IMR-90 (cell line): ENCODE measurements around the gene INSR. TPM values are rescaled to one million over a fixed set of nuclear protein-coding genes. Genes with fewer than 3 reads are reported as not detected.

Experiments
- ATAC-seq: fragments of 200-7000 bp; cut with Tn5 transposase; 2 replicates; pipeline ENCODE4 v1.9.1; 2020; ENCODE audit warnings: low read depth, mild to moderate bottlenecking, moderate library complexity
- BruUV-seq: library from RNA; stranded (reverse); fragments of 400-500 nt; replicated peaks from 2 replicates; lab custom pipeline; 2021; lab: Mats Ljungman, UMichigan
- CTCF ChIA-PET: fragments of 300-600 bp; formaldehyde crosslinking; extraction: SDS; loops from one replicate; lab custom pipeline; 2021; ENCODE audit warnings: antibody characterized with exemption; lab: Yijun Ruan, JAX
- POLR2A ChIA-PET: fragments of 300-600 bp; sonication (Branson Sonifier 250); formaldehyde crosslinking; loops from one replicate; lab custom pipeline; 2022; ENCODE audit warnings: antibody characterized with exemption; ENCODE audit not compliant: unreplicated experiment; lab: Charles Lee
- DNase-seq: peaks from one replicate; pipeline ENCODE4 v3.0.0; 2013
- H2AFZ ChIP-seq: replicated peaks from 2 replicates; pipeline ENCODE3; 2013; ENCODE audit warnings: low read length, mild to moderate bottlenecking; ENCODE audit not compliant: poor library complexity
- H2AK5ac ChIP-seq: 2 replicates; pipeline ENCODE4 v1.6.1; 2013; ENCODE audit warnings: low read depth, low read length, inconsistent platforms
- H2AK9ac ChIP-seq: replicated peaks from 2 replicates; pipeline ENCODE3; 2013; ENCODE audit warnings: mild to moderate bottlenecking, low read depth, low read length, moderate library complexity; ENCODE audit not compliant: poor library complexity
- H2BK120ac ChIP-seq: 2 replicates; pipeline ENCODE4 v1.6.1; 2013; ENCODE audit warnings: low read depth, low read length, inconsistent platforms
- H2BK15ac ChIP-seq: 3 replicates; pipeline ENCODE4 v1.6.1; 2013; ENCODE audit warnings: low read depth, low read length, inconsistent platforms
- H2BK20ac ChIP-seq: 2 replicates; pipeline ENCODE4 v1.6.1; 2013; ENCODE audit warnings: low read depth, mild to moderate bottlenecking, inconsistent platforms, low read length, moderate library complexity
- H2BK5ac ChIP-seq: 2 replicates; pipeline ENCODE4 v1.6.1; 2013; ENCODE audit warnings: mild to moderate bottlenecking, low read depth, low read length, inconsistent platforms; ENCODE audit not compliant: poor library complexity, severe bottlenecking
- H3K14ac ChIP-seq: replicated peaks from 2 replicates; pipeline ENCODE4 v1.6.1; 2013; ENCODE audit warnings: low read depth, low read length, inconsistent platforms
- H3K18ac ChIP-seq: 2 replicates; pipeline ENCODE4 v1.6.1; 2013; ENCODE audit warnings: low read depth, low read length, control low read depth
- H3K23ac ChIP-seq: 2 replicates; pipeline ENCODE4 v1.6.1; 2013; ENCODE audit warnings: low read depth, low read length, inconsistent platforms
- H3K27ac ChIP-seq: 2 replicates; pipeline ENCODE4 v1.5.1; 2013; ENCODE audit warnings: mild to moderate bottlenecking, control low read depth, low read length; ENCODE audit not compliant: insufficient read depth
- H3K27me3 ChIP-seq: 2 replicates; pipeline ENCODE4 v1.6.1; 2013; ENCODE audit warnings: low read length; ENCODE audit not compliant: control insufficient read depth, insufficient read depth
- H3K36me3 ChIP-seq: 2 replicates; pipeline ENCODE4 v1.6.1; 2013; ENCODE audit warnings: low read length, mixed read lengths; ENCODE audit not compliant: control insufficient read depth, insufficient read depth
- H3K4ac ChIP-seq: 2 replicates; pipeline ENCODE4 v1.6.1; 2013; ENCODE audit warnings: low read depth, low read length, inconsistent platforms
- H3K4me1 ChIP-seq: 2 replicates; pipeline ENCODE4 v1.6.1; 2013; ENCODE audit warnings: low read length, mixed read lengths; ENCODE audit not compliant: control insufficient read depth, insufficient read depth
- H3K4me2 ChIP-seq: 2 replicates; pipeline ENCODE4 v1.6.1; 2013; ENCODE audit warnings: low read depth, mild to moderate bottlenecking, control low read depth, low read length, moderate library complexity
- H3K4me3 ChIP-seq: 2 replicates; pipeline ENCODE4 v1.5.1; 2013; ENCODE audit warnings: low read depth, mild to moderate bottlenecking, control low read depth, low read length, moderate library complexity; ENCODE audit not compliant: insufficient read depth
- H3K56ac ChIP-seq: 2 replicates; pipeline ENCODE4 v1.6.1; 2013; ENCODE audit warnings: low read length, inconsistent platforms; ENCODE audit not compliant: insufficient read depth; ENCODE audit errors: extremely low read depth
- H3K79me1 ChIP-seq, 2 experiments: 2 replicates each; pipeline ENCODE4 v1.6.1; 2013; ENCODE audit warnings: low read length in 2 of 2, inconsistent platforms in 1 of 2, low read depth in 1 of 2
- H3K9ac ChIP-seq: 2 replicates; pipeline ENCODE4 v1.6.1; 2013; ENCODE audit warnings: low read depth, low read length, control low read depth
- H3K9me1 ChIP-seq: 2 replicates; pipeline ENCODE4 v1.6.1; 2013; ENCODE audit warnings: low read length, inconsistent platforms; ENCODE audit not compliant: insufficient read depth
- H3K9me3 ChIP-seq: 2 replicates; pipeline ENCODE4 v1.6.1; 2013; ENCODE audit warnings: low read length; ENCODE audit not compliant: control insufficient read depth, insufficient read depth
- H4K20me1 ChIP-seq: 2 replicates; pipeline ENCODE4 v1.6.1; 2013; ENCODE audit warnings: low read length, inconsistent platforms; ENCODE audit not compliant: insufficient read depth
- H4K5ac ChIP-seq: 2 replicates; pipeline ENCODE4 v1.6.1; 2013; ENCODE audit warnings: mild to moderate bottlenecking, low read depth, low read length, control low read depth
- H4K8ac ChIP-seq, 2 experiments: 2 replicates each; pipeline ENCODE4 v1.6.1; 2013; ENCODE audit warnings: low read depth in 2 of 2, low read length in 2 of 2, control low read depth in 1 of 2, inconsistent platforms in 1 of 2
- H4K91ac ChIP-seq: 2 replicates; pipeline ENCODE4 v1.6.1; 2013; ENCODE audit warnings: low read depth, low read length, inconsistent platforms; ENCODE audit not compliant: insufficient read depth
- BHLHE40 ChIP-seq: fragments of 150-350 bp; IDR thresholded peaks from 2 replicates; pipeline ENCODE4 v1.6.1; 2016; ENCODE audit warnings: mild to moderate bottlenecking, low read depth, low read length
- FOS ChIP-seq: fragments of 150-350 bp; IDR thresholded peaks from 2 replicates; pipeline ENCODE4 v1.6.1; 2016; ENCODE audit warnings: low read depth, low read length
- MAFK ChIP-seq: IDR thresholded peaks from 2 replicates; pipeline ENCODE4 v1.6.1; 2012; ENCODE audit warnings: low read depth, low read length, improper control_type of control experiment
- MAZ ChIP-seq: IDR thresholded peaks from 2 replicates; pipeline ENCODE4 v1.6.1; 2012; ENCODE audit warnings: low read depth, mild to moderate bottlenecking, low read length, improper control_type of control experiment, moderate library complexity, borderline replicate concordance
- MXI1 ChIP-seq: IDR thresholded peaks from 2 replicates; pipeline ENCODE4 v1.6.1; 2012; ENCODE audit warnings: low read depth, mild to moderate bottlenecking, low read length, moderate library complexity, borderline replicate concordance
- NFE2L2 ChIP-seq: fragments of 150-350 bp; IDR thresholded peaks from 2 replicates; pipeline ENCODE4 v1.6.1; 2016; ENCODE audit warnings: low read depth, mild to moderate bottlenecking, low read length
- RAD21 ChIP-seq: IDR thresholded peaks from 2 replicates; pipeline ENCODE4 v1.6.1; 2012; ENCODE audit warnings: low read length, improper control_type of control experiment
- RCOR1 ChIP-seq: IDR thresholded peaks from 2 replicates; pipeline ENCODE4 v1.6.1; 2012; ENCODE audit warnings: mild to moderate bottlenecking, low read length, improper control_type of control experiment; ENCODE audit not compliant: insufficient replicate concordance
- WGBS, 2 experiments: methylation state at CpG; one replicate each; pipeline versions ENCODE4 v1.1.5 to v1.1.7; 2013; ENCODE audit warnings: missing lambda C conversion rate in 2 of 2; ENCODE audit not compliant: insufficient read length in 1 of 2; ENCODE audit errors: extremely low coverage in 2 of 2; 5-methylcytosine and 5-hydroxymethylcytosine counted together
- dilution Hi-C: fragments of 300-500 bp; cut with HindIII; formaldehyde crosslinking; loops from one replicate; pipeline ENCODE4 v1.14.3; 2018; ENCODE audit warnings: low sequenced_read_pairs; ENCODE audit not compliant: unreplicated experiment
- in situ Hi-C: fragments of 300-500 bp; cut with MboI; formaldehyde crosslinking; loops from 3 replicates; pipeline ENCODE4 v1.14.3; 2019; ENCODE audit warnings: low sequenced_read_pairs, inconsistent platforms, mixed read lengths
- intact Hi-C: fragments of 100-400 bp; cut with micrococcal nuclease; formaldehyde crosslinking; loops from 2 replicates; pipeline ENCODE4 v1.10.0; 2022
- polyA plus RNA-seq, 3 experiments: library from polyadenylated mRNA; depleted of rRNA; stranded (reverse); fragments of >200 nt; gene quantifications; 2 replicates each; pipeline ENCODE4 v1.2.3, GENCODE V29; 2012; ENCODE audit warnings: low replicate concordance in 1 of 3
- total RNA-seq: library from RNA; depleted of rRNA; stranded (reverse); fragments of >200 nt; gene quantifications from 2 replicates; pipeline ENCODE4 v1.2.3, GENCODE V29; 2012

INSR gene
- total and polyA plus RNA-seq, 2 of the 4 experiments (the other 2 are of a cell fraction): 2.8 to 7.9 TPM

DNA sequence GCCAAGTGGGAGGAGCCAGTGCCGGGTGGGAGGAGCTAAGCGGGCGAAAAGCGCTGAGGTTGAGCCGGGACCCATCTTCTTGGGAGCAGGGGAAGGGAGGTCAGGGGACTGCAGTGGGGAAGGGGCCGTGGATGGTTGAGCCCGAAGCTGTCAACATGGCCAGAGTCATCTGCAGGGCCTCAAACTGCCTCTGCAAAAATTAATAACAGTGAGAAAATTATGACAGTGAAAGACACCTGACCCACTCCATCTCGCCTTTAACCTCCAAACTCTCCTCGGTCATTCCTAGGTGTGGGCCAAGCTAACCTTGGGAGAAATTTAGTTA is 194.7 kb downstream of the INSR start:
- no peak overlapping the region for H2BK120ac ChIP-seq
- no TSS peak for BruUV-seq
- H3K14ac ChIP-seq: no peak overlapping the region
- dilution Hi-C loops: no loop called here
- H2AK9ac ChIP-seq: peak overlapping the region; percentile 29
- CTCF ChIA-PET: interaction anchor here (1.7 kb wide), 1 partner anchor 241 kb away, joined by 7 read pairs; no protein-coding TSS in a partner anchor
- H3K9me3 ChIP-seq: peaks cover 12% of the 10 kb centered on the region
- H3K27ac ChIP-seq: peak overlapping the region; percentile 95
- no peak overlapping the region for H3K23ac ChIP-seq
- peak overlapping the region; percentile 66 for H3K4me2 ChIP-seq
- no peak for ATAC-seq
- H3K4me3 ChIP-seq: peak overlapping the region; percentile 91
- no peak overlapping the region for H2BK5ac ChIP-seq
- no peak overlapping the region for H4K91ac ChIP-seq
- H3K9ac ChIP-seq: peak overlapping the region; percentile 26; the same call in 1 of the 2 replicates
- no peak overlapping the region for H2BK15ac ChIP-seq
- H2BK20ac ChIP-seq: no peak overlapping the region
- intact Hi-C loops: no loop called here
- in situ Hi-C loops: no loop called here
- 0% methylated on average over 1 of the region's 9 CpGs; no CpG with 5 or more reads in 1 of the 2 experiments for WGBS, 2 experiments
- H3K9me1 ChIP-seq: no peaks in the 10 kb centered on the region
- H3K4me1 ChIP-seq: no peaks in the 10 kb centered on the region
- no peak for DNase-seq
- H4K20me1 ChIP-seq: no peaks in the 10 kb centered on the region
- no peaks in the 10 kb centered on the region for H3K36me3 ChIP-seq
- peak overlapping the region; percentile 91 for H2AFZ ChIP-seq
- H3K79me1 ChIP-seq: no peaks in the 10 kb centered on the region; a peak in 1 of 4 replicates
- TF ChIP-seq MAZ: no peak
- TF ChIP-seq RCOR1: no peak
- no peak for TF ChIP-seq BHLHE40
- no peak for TF ChIP-seq NFE2L2
- no peak for TF ChIP-seq MAFK
- TF ChIP-seq MXI1: no peak
- TF ChIP-seq FOS: no peak
- no peak for TF ChIP-seq RAD21
- H3K56ac ChIP-seq: no peak overlapping the region
- no peak overlapping the region for H2AK5ac ChIP-seq
- POLR2A ChIA-PET: no interaction called here
- peak overlapping the region; percentile 13 to 84; a peak in 2 of 4 replicates for H4K8ac ChIP-seq
- no peak overlapping the region for H4K5ac ChIP-seq
- no peak overlapping the region for H3K18ac ChIP-seq
- H3K27me3 ChIP-seq: peaks cover 2% of the 10 kb centered on the region; the same call in 1 of the 2 replicates
- H3K4ac ChIP-seq: peak overlapping the region; percentile 90; the same call in 1 of the 2 replicates
